ENCODE results near the gene RGS9BP. TPM values are rescaled to one million over a fixed set of nuclear protein-coding genes. Genes with fewer than 3 reads are reported as not detected.

RGS9BP gene, protein sequence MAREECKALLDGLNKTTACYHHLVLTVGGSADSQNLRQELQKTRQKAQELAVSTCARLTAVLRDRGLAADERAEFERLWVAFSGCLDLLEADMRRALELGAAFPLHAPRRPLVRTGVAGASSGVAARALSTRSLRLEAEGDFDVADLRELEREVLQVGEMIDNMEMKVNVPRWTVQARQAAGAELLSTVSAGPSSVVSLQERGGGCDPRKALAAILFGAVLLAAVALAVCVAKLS
- total RNA-seq (under 1 TPM; 0.18 to 0.82 (median 0.51) TPM), total RNA-seq (0 to 0.92 (median 0.21) reads per million in 29 experiments)
- 0.48 TPM for total RNA-seq (2013)

DNA sequence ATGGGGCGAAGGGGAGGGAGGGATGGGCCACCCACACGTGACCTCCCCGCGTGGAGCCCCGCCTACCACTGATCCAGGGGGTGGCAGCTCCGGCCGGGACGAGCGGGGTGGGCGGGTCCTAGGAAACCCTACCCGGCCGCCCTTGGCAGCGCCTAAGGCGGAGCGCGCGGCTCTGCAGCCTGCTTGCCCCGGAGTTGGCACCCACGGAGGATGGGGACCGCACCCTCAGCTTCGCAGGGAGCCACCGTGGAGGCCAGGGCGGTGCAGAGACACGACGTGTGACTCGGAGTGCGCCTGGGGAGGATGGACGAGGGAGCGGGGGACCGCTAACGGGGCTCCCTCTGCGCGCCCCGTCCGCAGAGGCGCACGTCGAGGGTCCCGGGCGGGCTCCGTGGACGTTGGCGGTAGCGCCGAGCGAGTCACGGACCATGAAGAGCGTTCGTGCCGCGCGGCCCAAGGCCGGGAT is at the start of gene RGS9BP:
Gene RGS9BP, plus strand, starts transcription at position 129 of the 466 bp plus-strand sequence. CDS start 416 bp downstream, outside the sequence.
- DNase-seq (peak in 34 of 35 experiments; percentile 25 to 72 (median 47)), ATAC-seq (replicated peaks in 1 of 4) (peak; percentile 37 to 54 (median 45))
- ChIA-PET CTCF (interaction anchor here in 1 of 2 donors (0.9 kb wide), 1 partner anchor 42 kb away, joined by 4 read pairs; no protein-coding TSS in a partner anchor), POLR2A (interaction anchor here in 1 of 2 donors (0.6 kb wide), 1 partner anchor 207 kb away, joined by 3 read pairs; no protein-coding TSS in a partner anchor)
- Mint-ChIP-seq H3K4me1 (peaks cover 32 to 44% (median 38%) of the 10 kb centered on the region in 3 donors), H3K36me3 (no peaks in the 10 kb centered on the region), H3K27me3 (peaks cover 5 to 12% of the 10 kb centered on the region in 2 donors), H3K9me3 (no peaks in the 10 kb centered on the region), H3K27ac (peak within 1 kb of the TSS; percentile 66 to 67), H3K4me3 (peak within 1 kb of the TSS; percentile 82 to 97 (median 92))
- WGBS (ENCODE audit: insufficient coverage), result 2% methylated on average over 53 of the region's 53 CpGs
- Histone ChIP-seq H3K27ac (ENCODE audit: low read length) (peak within 1 kb of the TSS; percentile 21), H3K4me3 (ENCODE audit: control insufficient read depth in 1 of 2, extremely low read depth in 1 of 2, low read length in 1 of 2) (peak within 1 kb of the TSS; percentile 64 to 95), H3K27me3 (replicated peaks in 1 of 2; ENCODE audit: control insufficient read depth in 2 of 2, extremely low read depth in 1 of 2, insufficient read depth in 2 of 2, low read length in 1 of 2) (peaks cover 6 to 28% of the 10 kb centered on the region in 2 experiments), H3K4me1 (ENCODE audit: control insufficient read depth in 1 of 2, extremely low read depth in 1 of 2, insufficient read depth in 2 of 2, low read length in 2 of 2) (peaks cover 15 to 43% of the 10 kb centered on the region in 2 experiments), H3K9me3 (no peaks in the 10 kb centered on the region), H3K36me3 (ENCODE audit: control insufficient read depth in 2 of 2, extremely low read depth in 1 of 2, insufficient read depth in 1 of 2, low read length in 1 of 2) (no peaks in the 10 kb centered on the region)

DNA sequence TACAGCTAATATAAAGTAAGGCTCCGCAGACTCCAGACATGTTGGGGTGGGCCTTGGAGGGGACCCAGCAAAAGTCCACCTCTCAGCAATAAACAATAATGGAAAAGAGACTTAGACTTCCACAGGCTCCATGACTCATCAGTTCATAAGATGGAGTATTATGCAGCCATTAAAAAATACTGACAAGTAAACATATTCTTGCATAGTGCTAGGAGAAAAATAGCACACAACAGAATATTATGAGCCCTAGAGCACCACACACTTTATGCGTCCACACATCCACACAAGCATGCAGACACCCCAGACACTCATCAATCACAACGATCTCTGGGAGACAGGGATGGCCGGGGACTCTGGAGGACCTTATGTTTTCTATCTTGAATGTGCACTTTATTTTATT is 48.7 kb upstream of the RGS9BP start:
- Histone ChIP-seq H3K4me1 (ENCODE audit: control insufficient read depth in 1 of 2, extremely low read depth in 1 of 2, insufficient read depth in 2 of 2, low read length in 2 of 2) (no peaks in the 10 kb centered on the region), H3K27ac (ENCODE audit: low read length) (no peak overlapping the region), H3K27me3 (replicated peaks in 1 of 2; ENCODE audit: control insufficient read depth in 2 of 2, extremely low read depth in 1 of 2, insufficient read depth in 2 of 2, low read length in 1 of 2) (no peaks in the 10 kb centered on the region), H3K9me3 (no peaks in the 10 kb centered on the region), H3K36me3 (ENCODE audit: control insufficient read depth in 2 of 2, extremely low read depth in 1 of 2, insufficient read depth in 1 of 2, low read length in 1 of 2) (peaks cover 26 to 80% of the 10 kb centered on the region in 2 donors), H3K4me3 (ENCODE audit: control insufficient read depth in 1 of 2, extremely low read depth in 1 of 2, low read length in 1 of 2) (no peak overlapping the region)
- no peak for ATAC-seq (replicated peaks in 1 of 4)
- no peak overlapping the region for H3K4me3 Mint-ChIP-seq
- no peaks in the 10 kb centered on the region for H3K9me3 Mint-ChIP-seq
- peaks cover 30% of the 10 kb centered on the region for H3K36me3 Mint-ChIP-seq
- H3K27me3 Mint-ChIP-seq, result no peaks in the 10 kb centered on the region
- POLR2A ChIA-PET, result no interaction called here
- H3K4me1 Mint-ChIP-seq, result no peaks in the 10 kb centered on the region
- DNase-seq, result no peak
- CTCF ChIA-PET, result no interaction called here
- no CpG with 5 or more reads among the region's 4 CpGs for WGBS (ENCODE audit: insufficient coverage)
- no peak overlapping the region for H3K27ac Mint-ChIP-seq

DNA sequence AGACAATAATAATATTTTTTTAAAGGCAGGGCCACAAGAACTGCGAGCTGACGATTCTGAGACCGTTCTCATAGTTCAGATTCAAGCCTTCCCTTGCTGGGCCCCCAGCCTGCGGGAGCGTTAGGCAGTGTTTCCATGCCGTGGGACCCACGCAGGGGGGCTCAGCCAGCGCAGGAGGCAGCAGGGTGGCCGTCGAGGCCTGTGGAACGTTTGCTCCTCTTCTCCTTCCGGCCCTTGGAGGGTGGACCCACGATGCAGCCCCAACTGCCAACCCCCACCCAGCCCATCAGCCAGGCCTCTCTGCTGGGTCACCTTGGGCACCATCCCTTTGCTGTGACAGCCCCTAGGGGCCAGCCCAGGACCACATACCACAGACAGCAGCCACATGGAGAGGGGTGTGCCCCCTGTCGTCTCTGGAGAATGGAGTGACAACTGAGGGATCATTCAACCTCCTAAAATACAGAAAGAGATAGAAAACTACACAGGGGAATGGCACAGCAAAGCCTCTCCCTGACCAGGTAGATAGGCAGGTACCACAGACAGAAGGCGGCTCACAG is 47.9 kb upstream of the RGS9BP start:
- Histone ChIP-seq H3K4me1 (ENCODE audit: control insufficient read depth in 1 of 2, extremely low read depth in 1 of 2, insufficient read depth in 2 of 2, low read length in 2 of 2) (no peaks in the 10 kb centered on the region), H3K27me3 (replicated peaks in 1 of 2; ENCODE audit: control insufficient read depth in 2 of 2, extremely low read depth in 1 of 2, insufficient read depth in 2 of 2, low read length in 1 of 2) (no peaks in the 10 kb centered on the region), H3K36me3 (ENCODE audit: control insufficient read depth in 2 of 2, extremely low read depth in 1 of 2, insufficient read depth in 1 of 2, low read length in 1 of 2) (peaks cover 24 to 73% of the 10 kb centered on the region in 2 donors), H3K9me3 (no peaks in the 10 kb centered on the region), H3K4me3 (ENCODE audit: control insufficient read depth in 1 of 2, extremely low read depth in 1 of 2, low read length in 1 of 2) (no peak overlapping the region), H3K27ac (ENCODE audit: low read length) (no peak overlapping the region)
- H3K4me1 Mint-ChIP-seq, result no peaks in the 10 kb centered on the region
- ChIA-PET CTCF (no interaction called here), POLR2A (no interaction called here)
- no peaks in the 10 kb centered on the region for H3K27me3 Mint-ChIP-seq
- whole genome bisulfite sequencing (ENCODE audit: insufficient coverage), result 100% methylated on average over 11 of the region's 15 CpGs
- peaks cover 24% of the 10 kb centered on the region for H3K36me3 Mint-ChIP-seq
- H3K27ac Mint-ChIP-seq, result no peak overlapping the region
- H3K4me3 Mint-ChIP-seq, result no peak overlapping the region
- ATAC-seq (replicated peaks in 1 of 4), result no peak
- DNase-seq, result no peak
- H3K9me3 Mint-ChIP-seq, result no peaks in the 10 kb centered on the region

DNA sequence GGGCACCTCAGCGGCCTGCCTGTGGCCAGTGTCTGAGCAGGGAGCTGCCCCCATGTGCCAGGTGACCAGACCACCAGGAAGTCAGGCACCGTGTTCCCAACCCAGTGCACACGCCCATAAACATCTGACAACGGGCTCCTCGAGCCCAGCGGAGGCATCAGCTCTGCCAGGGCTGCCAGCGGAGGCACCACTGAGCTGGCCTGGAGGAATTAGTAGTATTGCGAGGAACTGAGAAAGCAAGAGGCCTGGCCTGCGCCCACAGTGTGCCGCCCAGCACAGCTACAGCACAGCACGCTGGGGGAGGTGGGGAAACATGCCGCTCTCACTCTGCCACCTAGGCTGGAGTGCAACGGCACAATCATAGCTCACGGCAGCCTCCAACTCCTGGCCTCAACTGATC is 45.3 kb upstream of the RGS9BP start:
- ChIA-PET CTCF (interaction anchor here in 1 of 2 donors (0.6 to 0.7 kb wide), 2 partner anchors 21 to 75 kb away, joined by 3 to 7 read pairs; no protein-coding TSS in a partner anchor), POLR2A (no interaction called here)
- no peaks in the 10 kb centered on the region for H3K4me1 Mint-ChIP-seq
- H3K27ac Mint-ChIP-seq, result no peak overlapping the region
- WGBS (ENCODE audit: insufficient coverage), result 96% methylated on average over 8 of the region's 14 CpGs
- ATAC-seq (replicated peaks in 1 of 4) (no peak), DNase-seq (no peak)
- no peak overlapping the region for H3K27ac ChIP-seq (ENCODE audit: low read length)
- no peaks in the 10 kb centered on the region for H3K9me3 ChIP-seq
- H3K27me3 Mint-ChIP-seq, result no peaks in the 10 kb centered on the region
- peaks cover 21 to 61% of the 10 kb centered on the region in 2 donors for H3K36me3 ChIP-seq (ENCODE audit: control insufficient read depth in 2 of 2, extremely low read depth in 1 of 2, insufficient read depth in 1 of 2, low read length in 1 of 2)
- no peak overlapping the region for H3K4me3 Mint-ChIP-seq
- H3K4me1 ChIP-seq (ENCODE audit: control insufficient read depth in 1 of 2, extremely low read depth in 1 of 2, insufficient read depth in 2 of 2, low read length in 2 of 2), result no peaks in the 10 kb centered on the region
- H3K27me3 ChIP-seq (replicated peaks in 1 of 2; ENCODE audit: control insufficient read depth in 2 of 2, extremely low read depth in 1 of 2, insufficient read depth in 2 of 2, low read length in 1 of 2), result no peaks in the 10 kb centered on the region
- H3K9me3 Mint-ChIP-seq, result no peaks in the 10 kb centered on the region
- H3K4me3 ChIP-seq (ENCODE audit: control insufficient read depth in 1 of 2, extremely low read depth in 1 of 2, low read length in 1 of 2), result no peak overlapping the region
- H3K36me3 Mint-ChIP-seq, result peaks cover 26% of the 10 kb centered on the region

GRCh38 chr19:32631381-32631780 is 44.3 kb upstream of the RGS9BP start:
- peaks cover 27% of the 10 kb centered on the region for H3K36me3 Mint-ChIP-seq

GRCh38 chr19:32637480-32637879 is 38.2 kb upstream of the RGS9BP start:
- peaks cover 0 to 8% of the 10 kb centered on the region in 2 experiments for H3K4me1 ChIP-seq (ENCODE audit: control insufficient read depth in 1 of 2, extremely low read depth in 1 of 2, insufficient read depth in 2 of 2, low read length in 2 of 2)
- no peak overlapping the region for H3K27ac ChIP-seq (ENCODE audit: low read length)
- no peaks in the 10 kb centered on the region for H3K27me3 ChIP-seq (replicated peaks in 1 of 2; ENCODE audit: control insufficient read depth in 2 of 2, extremely low read depth in 1 of 2, insufficient read depth in 2 of 2, low read length in 1 of 2)
- ChIA-PET CTCF (no interaction called here), POLR2A (interaction anchor here in 1 of 2 donors (0.5 kb wide), 1 partner anchor 41 kb away, joined by 3 read pairs; no protein-coding TSS in a partner anchor)
- Mint-ChIP-seq H3K9me3 (no peaks in the 10 kb centered on the region), H3K4me1 (peaks cover 7 to 13% (median 12%) of the 10 kb centered on the region in 3 donors), H3K27me3 (no peaks in the 10 kb centered on the region), H3K4me3 (no peak overlapping the region), H3K27ac (no peak overlapping the region), H3K36me3 (peaks cover 56% of the 10 kb centered on the region)
- WGBS (ENCODE audit: insufficient coverage), result 90% methylated on average over 14 of the region's 14 CpGs
- H3K36me3 ChIP-seq (ENCODE audit: control insufficient read depth in 2 of 2, extremely low read depth in 1 of 2, insufficient read depth in 1 of 2, low read length in 1 of 2), result peaks cover 16 to 51% of the 10 kb centered on the region in 2 donors
- ATAC-seq (replicated peaks in 1 of 4) (no peak), DNase-seq (no peak)
- no peak overlapping the region for H3K4me3 ChIP-seq (ENCODE audit: control insufficient read depth in 1 of 2, extremely low read depth in 1 of 2, low read length in 1 of 2)
- no peaks in the 10 kb centered on the region for H3K9me3 ChIP-seq

More at GRCh38 chr19:32631381-32631780, 44.3 kb upstream of the RGS9BP start:
- Histone ChIP-seq H3K4me3 (ENCODE audit: control insufficient read depth in 1 of 2, extremely low read depth in 1 of 2, low read length in 1 of 2) (no peak overlapping the region), H3K27me3 (replicated peaks in 1 of 2; ENCODE audit: control insufficient read depth in 2 of 2, extremely low read depth in 1 of 2, insufficient read depth in 2 of 2, low read length in 1 of 2) (no peaks in the 10 kb centered on the region), H3K9me3 (no peaks in the 10 kb centered on the region), H3K36me3 (ENCODE audit: control insufficient read depth in 2 of 2, extremely low read depth in 1 of 2, insufficient read depth in 1 of 2, low read length in 1 of 2) (peaks cover 18 to 60% of the 10 kb centered on the region in 2 donors), H3K27ac (ENCODE audit: low read length) (no peak overlapping the region), H3K4me1 (ENCODE audit: control insufficient read depth in 1 of 2, extremely low read depth in 1 of 2, insufficient read depth in 2 of 2, low read length in 2 of 2) (no peaks in the 10 kb centered on the region)
- ATAC-seq (replicated peaks in 1 of 4) (no peak), DNase-seq (no peak)
- ChIA-PET CTCF (no interaction called here), POLR2A (no interaction called here)
- Mint-ChIP-seq H3K4me1 (no peaks in the 10 kb centered on the region), H3K4me3 (no peak overlapping the region), H3K27me3 (no peaks in the 10 kb centered on the region), H3K27ac (no peak overlapping the region), H3K9me3 (no peaks in the 10 kb centered on the region)
- 94% methylated on average over 7 of the region's 15 CpGs for WGBS (ENCODE audit: insufficient coverage)
